ENCODE data around the gene WSCD1. TPM values are rescaled to one million over a fixed set of nuclear protein-coding genes. Genes with fewer than 3 reads are reported as not detected.

Gene WSCD1
- total RNA-seq, 1 donor from 2014 or later: not detected

GRCh38 chr17:6059406-6059805 is 10.8 kb upstream of the WSCD1 start:
- intact Hi-C loops (cut with micrococcal nuclease): no loop called here

GRCh38 chr17:6061290-6061689 is 8.9 kb upstream of the WSCD1 start:
- intact Hi-C loops (cut with micrococcal nuclease): no loop called here

GRCh38 chr17:6064868-6065267 is 5.3 kb upstream of the WSCD1 start:
- intact Hi-C loops (cut with micrococcal nuclease): loop anchor here (5.0 kb wide), 1 partner anchor 357 kb away; no protein-coding TSS in a partner anchor

- intact Hi-C loops (cut with micrococcal nuclease): loop anchor here (5.0 kb wide), 1 partner anchor 357 kb away; no protein-coding TSS in a partner anchor
These were observed 4.8 kb upstream of the WSCD1 start for GRCh38 chr17:6065351-6065750.

GRCh38 chr17:6066183-6066948 is 3.8 kb upstream of the WSCD1 start:
- intact Hi-C loops (cut with micrococcal nuclease): loop anchor here (5.0 kb wide), 1 partner anchor 356 kb away; no protein-coding TSS in a partner anchor

- intact Hi-C loops (cut with micrococcal nuclease): loop anchor here (5.0 kb wide), 1 partner anchor 355 kb away; no protein-coding TSS in a partner anchor
These were observed 3.1 kb upstream of the WSCD1 start for GRCh38 chr17:6067060-6067459.

GRCh38 chr17:6070430-6070912 is 292 bp downstream of the WSCD1 start:
- intact Hi-C loops (cut with micrococcal nuclease): no loop called here

GRCh38 chr17:6070913-6071511 is 833 bp downstream of the WSCD1 start:
- intact Hi-C loops (cut with micrococcal nuclease): no loop called here

- intact Hi-C loops (cut with micrococcal nuclease): no loop called here
These were observed 1.4 kb downstream of the WSCD1 start for GRCh38 chr17:6071528-6072065.

GRCh38 chr17:6072157-6072556 is 2.0 kb downstream of the WSCD1 start:
- intact Hi-C loops (cut with micrococcal nuclease): no loop called here

GRCh38 chr17:6072611-6073010 is 2.4 kb downstream of the WSCD1 start:
- intact Hi-C loops (cut with micrococcal nuclease): no loop called here

- intact Hi-C loops (cut with micrococcal nuclease): no loop called here
These were observed 3.4 kb downstream of the WSCD1 start for GRCh38 chr17:6073620-6074019.

- intact Hi-C loops (cut with micrococcal nuclease): no loop called here
These were observed 4.9 kb downstream of the WSCD1 start for GRCh38 chr17:6075050-6075449.

GRCh38 chr17:6075845-6076244 is 5.7 kb downstream of the WSCD1 start:
- intact Hi-C loops (cut with micrococcal nuclease): no loop called here

GRCh38 chr17:6077752-6078151 is 7.6 kb downstream of the WSCD1 start:
- intact Hi-C loops (cut with micrococcal nuclease): no loop called here

GRCh38 chr17:6078458-6078871 is 8.3 kb downstream of the WSCD1 start:
- intact Hi-C loops (cut with micrococcal nuclease): no loop called here

GRCh38 chr17:6079155-6079888 is 9.1 kb downstream of the WSCD1 start:
- intact Hi-C loops (cut with micrococcal nuclease): no loop called here

GRCh38 chr17:6079960-6080359 is 9.8 kb downstream of the WSCD1 start:
- intact Hi-C loops (cut with micrococcal nuclease): no loop called here

GRCh38 chr17:6080711-6081430 is 10.7 kb downstream of the WSCD1 start:
- intact Hi-C loops (cut with micrococcal nuclease): no loop called here

GRCh38 chr17:6082335-6082734 is 12.2 kb downstream of the WSCD1 start:
- intact Hi-C loops (cut with micrococcal nuclease): no loop called here
